Activated B cell treated with CpG ODN at 0.5 μM for 24 hours (primary cell): Measurements from ENCODE around the gene VWA7. TPM values are rescaled to one million over a fixed set of nuclear protein-coding genes. Genes with fewer than 3 reads are reported as not detected.

Experiments
- ATAC-seq: fragments of 200-7000 bp; cut with Tn5 transposase; one replicate; pipeline ENCODE4 v1.10.0; 2021; ENCODE audit warnings: low read depth, mild to moderate bottlenecking, moderate library complexity
- CTCF ChIA-PET: fragments of 350-600 bp; sonication (Branson Sonifier 250); formaldehyde crosslinking; loops from one replicate; lab custom pipeline; 2021; ENCODE audit warnings: antibody characterized with exemption; lab: Charles Lee
- POLR2A ChIA-PET: fragments of 350-600 bp; sonication (Branson Sonifier 250); formaldehyde crosslinking; loops from one replicate; lab custom pipeline; 2021; ENCODE audit warnings: antibody characterized with exemption; lab: Charles Lee
- DNase-seq: peaks from one replicate; pipeline ENCODE4 v3.0.0; 2022
- H3K27ac Mint-ChIP-seq: one replicate; pipeline ENCODE4 v1.8.0; 2020; ENCODE audit warnings: mixed read lengths
- H3K27me3 Mint-ChIP-seq: one replicate; pipeline ENCODE4 v1.8.0; 2021; ENCODE audit warnings: mixed read lengths
- H3K36me3 Mint-ChIP-seq: one replicate; pipeline ENCODE4 v1.8.0; 2021; ENCODE audit warnings: low read depth, mixed read lengths
- H3K4me1 Mint-ChIP-seq: one replicate; pipeline ENCODE4 v1.8.0; 2021; ENCODE audit warnings: mixed read lengths
- H3K4me3 Mint-ChIP-seq: one replicate; pipeline ENCODE4 v1.8.0; 2020; ENCODE audit warnings: mild to moderate bottlenecking, mixed read lengths
- H3K9me3 Mint-ChIP-seq: one replicate; pipeline ENCODE4 v1.8.0; 2020; ENCODE audit warnings: mixed read lengths
- CTCF ChIP-seq: fragments of 200-600 bp; IDR thresholded peaks from one replicate; pipeline ENCODE4 v1.8.0; 2022; ENCODE audit warnings: antibody characterized with exemption, mild to moderate bottlenecking
- intact Hi-C: fragments of 100-400 bp; cut with micrococcal nuclease; formaldehyde crosslinking; loops from one replicate; pipeline ENCODE4 v1.15.1; 2024
- total RNA-seq: library from RNA; stranded (reverse); gene quantifications from 2 replicates; pipeline ENCODE4 v1.2.3, GENCODE V29; 2022

VWA7 gene
- total RNA-seq, 1 donor from 2014 or later = 2.9 TPM

- no peaks in the 10 kb centered on the region for H3K9me3 Mint-ChIP-seq
- H3K4me3 Mint-ChIP-seq = no peak overlapping the region
- H3K4me1 Mint-ChIP-seq = peaks cover 13% of the 10 kb centered on the region
- no peak for TF ChIP-seq CTCF
- no peaks in the 10 kb centered on the region for H3K27me3 Mint-ChIP-seq
- POLR2A ChIA-PET = no interaction called here
- ATAC-seq (no peak), DNase-seq (no peak)
- intact Hi-C loops = no loop called here
- CTCF ChIA-PET = no interaction called here
- H3K36me3 Mint-ChIP-seq = peaks cover 70% of the 10 kb centered on the region
- H3K27ac Mint-ChIP-seq = no peak overlapping the region
Observed at GRCh38 chr6:31781244-31782125, 4.4 kb upstream of the VWA7 start.

- ATAC-seq (no peak), DNase-seq (no peak)
- peaks cover 66% of the 10 kb centered on the region for H3K36me3 Mint-ChIP-seq
- intact Hi-C loops = no loop called here
- ChIA-PET CTCF (interaction anchor here (1.3 kb wide), 1 partner anchor 11 kb away, joined by 3 read pairs; no protein-coding TSS in a partner anchor), POLR2A (interaction anchor here (0.7 kb wide), 1 partner anchor 43 kb away, joined by 3 read pairs; no protein-coding TSS in a partner anchor)
- no peak for TF ChIP-seq CTCF
- no peaks in the 10 kb centered on the region for H3K27me3 Mint-ChIP-seq
- H3K9me3 Mint-ChIP-seq = no peaks in the 10 kb centered on the region
- peaks cover 18% of the 10 kb centered on the region for H3K4me1 Mint-ChIP-seq
- H3K27ac Mint-ChIP-seq = no peak overlapping the region
- no peak overlapping the region for H3K4me3 Mint-ChIP-seq
Observed at GRCh38 chr6:31780507-31781243, 3.5 kb upstream of the VWA7 start.

GRCh38 chr6:31779908-31780307, 2.8 kb upstream of the VWA7 start:
- H3K36me3 Mint-ChIP-seq = peaks cover 59% of the 10 kb centered on the region
- H3K4me1 Mint-ChIP-seq = peaks cover 24% of the 10 kb centered on the region
- intact Hi-C loops = no loop called here
- ChIA-PET CTCF (interaction anchor here (1.3 kb wide), 1 partner anchor 10 kb away, joined by 3 read pairs; no protein-coding TSS in a partner anchor), POLR2A (interaction anchor here (0.7 kb wide), 1 partner anchor 42 kb away, joined by 3 read pairs; no protein-coding TSS in a partner anchor)
- ATAC-seq (no peak), DNase-seq (no peak)
- no peak overlapping the region for H3K27ac Mint-ChIP-seq
- TF ChIP-seq CTCF = no peak
- H3K27me3 Mint-ChIP-seq = no peaks in the 10 kb centered on the region
- no peaks in the 10 kb centered on the region for H3K9me3 Mint-ChIP-seq
- H3K4me3 Mint-ChIP-seq = no peak overlapping the region

GRCh38 chr6:31778999-31779885, 2.1 kb upstream of the VWA7 start:
- intact Hi-C loops = no loop called here
- TF ChIP-seq CTCF = no peak
- no peaks in the 10 kb centered on the region for H3K27me3 Mint-ChIP-seq
- ChIA-PET POLR2A (interaction anchor here (0.6 kb wide), 2 partner anchors 42 to 128 kb away, joined by 3 to 6 read pairs; no protein-coding TSS in a partner anchor), CTCF (interaction anchor here (1.3 to 1.8 kb wide), 2 partner anchors 9 to 12 kb away, joined by 3 to 5 read pairs; no protein-coding TSS in a partner anchor)
- ATAC-seq = no peak
- H3K27ac Mint-ChIP-seq = no peak overlapping the region
- H3K4me3 Mint-ChIP-seq = no peak overlapping the region
- no peaks in the 10 kb centered on the region for H3K9me3 Mint-ChIP-seq
- peaks cover 52% of the 10 kb centered on the region for H3K36me3 Mint-ChIP-seq
- H3K4me1 Mint-ChIP-seq = peaks cover 24% of the 10 kb centered on the region
- DNase-seq = no peak
